Fibroblast of lung (primary cell): ENCODE measurements around the gene TBXAS1. TPM values are rescaled to one million over a fixed set of nuclear protein-coding genes. Genes with fewer than 3 reads are reported as not detected.
A peak's percentile ranks its signal among the peaks of the same experiment; 100 is the strongest.

Experiments used
- DNase-seq, 2 donors: peaks; one replicate each; pipeline versions ENCODE4 v3.0.0 to v3.0.0-alpha.2; 2010; ENCODE audit warnings: low read depth in 2 of 2
- H2AFZ ChIP-seq: 2 replicates; pipeline ENCODE4 v1.5.1; 2012; ENCODE audit warnings: low read length, control low read depth, inconsistent platforms
- H3K27ac ChIP-seq: 2 replicates; pipeline ENCODE4 v1.5.1; 2011; ENCODE audit warnings: low read length, control low read depth; ENCODE audit not compliant: insufficient read depth
- H3K27me3 ChIP-seq: 2 replicates; pipeline ENCODE4 v1.5.1; 2011; ENCODE audit warnings: mild to moderate bottlenecking, low read length; ENCODE audit not compliant: control insufficient read depth, insufficient read depth
- H3K36me3 ChIP-seq: 2 replicates; pipeline ENCODE4 v1.5.1; 2011; ENCODE audit warnings: low read length; ENCODE audit not compliant: control insufficient read depth, insufficient read depth
- H3K4me1 ChIP-seq: 2 replicates; pipeline ENCODE4 v1.5.1; 2011; ENCODE audit warnings: low read length; ENCODE audit not compliant: control insufficient read depth, insufficient read depth; ENCODE audit errors: extremely low read depth
- H3K4me2 ChIP-seq: 2 replicates; pipeline ENCODE4 v1.5.1; 2011; ENCODE audit warnings: low read length, control low read depth; ENCODE audit not compliant: insufficient read depth; ENCODE audit errors: extremely low read depth
- H3K4me3 ChIP-seq, 4 experiments: fragments of 200-600 bp in 1 of 4; sonication (generic) in 1 of 4; replicated peaks in 1 of 4; 2 replicates each; pipeline ENCODE4 v1.5.1; 2011 to 2016; ENCODE audit warnings: low read length in 4 of 4, low read depth in 3 of 4, mild to moderate bottlenecking in 3 of 4, control low read depth in 2 of 4, inconsistent platforms in 1 of 4, mixed read lengths in 1 of 4; ENCODE audit not compliant: insufficient read depth in 1 of 4; ENCODE audit errors: control extremely low read depth in 1 of 4
- H3K79me2 ChIP-seq: 2 replicates; pipeline ENCODE4 v1.5.1; 2012; ENCODE audit warnings: mild to moderate bottlenecking, low read length, inconsistent platforms; ENCODE audit not compliant: control insufficient read depth, insufficient read depth
- H3K9ac ChIP-seq: 2 replicates; pipeline ENCODE4 v1.5.1; 2011; ENCODE audit warnings: mild to moderate bottlenecking, low read length, control low read depth; ENCODE audit not compliant: insufficient read depth
- H3K9me3 ChIP-seq: 2 replicates; pipeline ENCODE4 v1.5.1; 2012; ENCODE audit warnings: low read depth, low read length; ENCODE audit not compliant: control insufficient read depth, insufficient read depth
- H4K20me1 ChIP-seq: 2 replicates; pipeline ENCODE4 v1.5.1; 2011; ENCODE audit warnings: low read length; ENCODE audit not compliant: control insufficient read depth, insufficient read depth; ENCODE audit errors: extremely low read depth
- CTCF ChIP-seq, 2 donors: IDR thresholded peaks in 1 of 2; conservative IDR thresholded peaks in 1 of 2; 1 replicate in 1 of 2; 2 replicates in 1 of 2; pipeline ENCODE4 v1.5.1; 2011 to 2012; ENCODE audit warnings: low read length in 2 of 2, control low read depth in 1 of 2, inconsistent platforms in 1 of 2, low read depth in 1 of 2, mild to moderate bottlenecking in 1 of 2
- EZH2 ChIP-seq: IDR thresholded peaks from 2 replicates; pipeline ENCODE4 v1.5.1; 2012; ENCODE audit warnings: low read length, control low read depth, mild to moderate bottlenecking; ENCODE audit errors: missing control alignments
- polyA minus RNA-seq: library from RNA; depleted of rRNA, polyadenylated mRNA; stranded (reverse); fragments of >200 nt; gene quantifications from 2 replicates; pipeline ENCODE4 v1.2.3, GENCODE V29; 2011; ENCODE audit warnings: low replicate concordance
- polyA plus RNA-seq, 2 donors: library from polyadenylated mRNA; depleted of rRNA in 1 of 2; stranded (reverse) in 1 of 2; unstranded in 1 of 2; fragments of >200 nt; gene quantifications; 2 replicates each; pipeline ENCODE4 v1.2.1, GENCODE V29; 2011 to 2012; ENCODE audit warnings: missing spikeins in 1 of 2
- total RNA-seq: library from RNA; depleted of rRNA; stranded (reverse); fragments of >200 nt; gene quantifications from 2 replicates; pipeline ENCODE4 v1.2.1, GENCODE V29; 2014

The TBXAS1 gene
- 1.3 and 2.1 TPM in 2 replicates for total RNA-seq
- polyA plus RNA-seq = 1.5 and 3.3 TPM in 2 replicates
- polyA plus RNA-seq (2012) = 1.3 and 3.3 TPM in 2 replicates
- 6.6 TPM in 1 of 2 replicates, not detected in the other for polyA minus RNA-seq

GRCh38 chr7:139829025-139829774 lies at the start of gene TBXAS1:
Gene TBXAS1, plus strand, starts transcription at chr7:139829264. Its CDS starts 127 bp downstream, at chr7:139829391.
- H3K4me3 ChIP-seq = no peak within 1 kb of the TSS
- H3K4me2 ChIP-seq = no peak within 1 kb of the TSS
- peaks cover 7% of the 10 kb centered on the region for H3K4me1 ChIP-seq
- no peaks in the 10 kb centered on the region for H3K79me2 ChIP-seq
- no peaks in the 10 kb centered on the region for H3K36me3 ChIP-seq
- H3K9me3 ChIP-seq = no peaks in the 10 kb centered on the region
- TF ChIP-seq EZH2 (no peak), CTCF (conservative IDR thresholded peaks at IDR 0.05 in 1 of 2, IDR thresholded peaks at IDR 0.05 in 1 of 2; ENCODE audit: low read depth in 1 of 2, low read length in 2 of 2) (no peak)
- no peak for DNase-seq
- no peaks in the 10 kb centered on the region for H3K27me3 ChIP-seq
- no peaks in the 10 kb centered on the region for H4K20me1 ChIP-seq
- H2AFZ ChIP-seq = no peak within 1 kb of the TSS
- no peak within 1 kb of the TSS for H3K9ac ChIP-seq
- H3K27ac ChIP-seq = no peak within 1 kb of the TSS

GRCh38 chr7:139782932-139783331 lies 46.1 kb upstream of the TBXAS1 start:
- Histone ChIP-seq H3K4me3 (no peak overlapping the region), H3K9me3 (no peaks in the 10 kb centered on the region), H3K27me3 (no peaks in the 10 kb centered on the region), H3K9ac (no peak overlapping the region), H3K79me2 (peaks cover 4% of the 10 kb centered on the region), H3K4me2 (no peak overlapping the region), H3K36me3 (no peaks in the 10 kb centered on the region), H3K4me1 (no peaks in the 10 kb centered on the region), H2AFZ (no peak overlapping the region), H4K20me1 (no peaks in the 10 kb centered on the region), H3K27ac (no peak overlapping the region)
- peak in 1 of 2 donors; percentile 25 for DNase-seq
- no peak for TF ChIP-seq EZH2
- no peak for TF ChIP-seq CTCF (conservative IDR thresholded peaks at IDR 0.05 in 1 of 2, IDR thresholded peaks at IDR 0.05 in 1 of 2; ENCODE audit: low read depth in 1 of 2, low read length in 2 of 2)

GRCh38 chr7:139783647-139784385 lies 45.2 kb upstream of the TBXAS1 start:
- H3K4me1 ChIP-seq = no peaks in the 10 kb centered on the region
- H2AFZ ChIP-seq = no peak overlapping the region
- no peak for TF ChIP-seq EZH2
- no peak for TF ChIP-seq CTCF (conservative IDR thresholded peaks at IDR 0.05 in 1 of 2, IDR thresholded peaks at IDR 0.05 in 1 of 2; ENCODE audit: low read depth in 1 of 2, low read length in 2 of 2)

More at GRCh38 chr7:139783647-139784385, 45.2 kb upstream of the TBXAS1 start:
- no peaks in the 10 kb centered on the region for H3K9me3 ChIP-seq
- no peak overlapping the region for H3K4me2 ChIP-seq
- H3K27me3 ChIP-seq = no peaks in the 10 kb centered on the region
- no peaks in the 10 kb centered on the region for H3K36me3 ChIP-seq
- H3K4me3 ChIP-seq = no peak overlapping the region
- no peaks in the 10 kb centered on the region for H3K79me2 ChIP-seq
- H3K27ac ChIP-seq = no peak overlapping the region
- H3K9ac ChIP-seq = no peak overlapping the region
- no peaks in the 10 kb centered on the region for H4K20me1 ChIP-seq
- no peak for DNase-seq
